Peyer's patch (tissue), 4 donors: ENCODE measurements around the gene PDSS2.

ENCODE experiments used
- POLR2A ChIP-seq, 2 donors: fragments of 450-650 bp; IDR thresholded peaks; one replicate each; pipeline ENCODE4 v1.5.1; 2017; ENCODE audit warnings: antibody characterized with exemption in 2 of 2, mild to moderate bottlenecking in 2 of 2, moderate library complexity in 2 of 2
- TF ChIP-seq, protein P1 (sequence below), 6 experiments: fragments of 450-650 bp in 4 of 6; fragments of 200-600 bp in 2 of 6; sonication (generic) in 1 of 6; IDR thresholded peaks; one replicate each; pipeline ENCODE4 v1.5.1; 2017 to 2019; ENCODE audit warnings: antibody characterized with exemption in 6 of 6, mild to moderate bottlenecking in 3 of 6, moderate library complexity in 1 of 6

DNA sequence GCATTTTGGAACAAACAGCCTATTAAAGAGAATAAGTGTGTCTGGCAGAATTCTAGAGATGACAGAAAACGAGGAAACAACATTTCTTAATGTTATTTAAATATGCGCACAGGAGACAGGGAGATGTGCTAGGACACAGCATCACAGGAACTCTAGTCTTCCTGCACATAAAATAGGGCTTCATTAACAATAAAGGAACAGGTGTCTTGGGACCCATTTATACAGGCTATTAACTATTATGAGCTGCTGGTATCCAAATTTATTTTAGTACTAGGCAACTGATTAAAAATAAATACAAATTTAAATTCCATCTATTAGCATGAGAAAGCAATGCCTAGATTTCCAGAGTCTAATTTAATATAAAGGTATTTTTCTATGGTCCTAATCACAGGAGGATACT is 102.3 kb downstream of the PDSS2 start:
- TF ChIP-seq, protein P1, sequence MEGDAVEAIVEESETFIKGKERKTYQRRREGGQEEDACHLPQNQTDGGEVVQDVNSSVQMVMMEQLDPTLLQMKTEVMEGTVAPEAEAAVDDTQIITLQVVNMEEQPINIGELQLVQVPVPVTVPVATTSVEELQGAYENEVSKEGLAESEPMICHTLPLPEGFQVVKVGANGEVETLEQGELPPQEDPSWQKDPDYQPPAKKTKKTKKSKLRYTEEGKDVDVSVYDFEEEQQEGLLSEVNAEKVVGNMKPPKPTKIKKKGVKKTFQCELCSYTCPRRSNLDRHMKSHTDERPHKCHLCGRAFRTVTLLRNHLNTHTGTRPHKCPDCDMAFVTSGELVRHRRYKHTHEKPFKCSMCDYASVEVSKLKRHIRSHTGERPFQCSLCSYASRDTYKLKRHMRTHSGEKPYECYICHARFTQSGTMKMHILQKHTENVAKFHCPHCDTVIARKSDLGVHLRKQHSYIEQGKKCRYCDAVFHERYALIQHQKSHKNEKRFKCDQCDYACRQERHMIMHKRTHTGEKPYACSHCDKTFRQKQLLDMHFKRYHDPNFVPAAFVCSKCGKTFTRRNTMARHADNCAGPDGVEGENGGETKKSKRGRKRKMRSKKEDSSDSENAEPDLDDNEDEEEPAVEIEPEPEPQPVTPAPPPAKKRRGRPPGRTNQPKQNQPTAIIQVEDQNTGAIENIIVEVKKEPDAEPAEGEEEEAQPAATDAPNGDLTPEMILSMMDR (IDR thresholded peaks at IDR 0.05), result no peak
- no peak for TF ChIP-seq POLR2A (IDR thresholded peaks at IDR 0.05)
